DOHH2 (cell line): ENCODE measurements around the gene ZNF79.

Experiments used
- CTCF ChIP-seq: fragments of 200-600 bp; sonication (generic); IDR thresholded peaks from one replicate; pipeline ENCODE4 v1.5.1; 2014; ENCODE audit warnings: antibody characterized with exemption, mild to moderate bottlenecking, low read depth, low read length; ENCODE audit not compliant: poor library complexity, severe bottlenecking
- EZH2phosphoT487 ChIP-seq: fragments of 200-600 bp; sonication (generic); IDR thresholded peaks from 2 replicates; pipeline ENCODE4 v1.6.1; 2017; ENCODE audit warnings: borderline replicate concordance, mild to moderate bottlenecking, antibody characterized with exemption, low read length, moderate library complexity, mixed read lengths

GRCh38 chr9:127428348-127428747 lies 4.2 kb downstream of the ZNF79 start:
- no peak for TF ChIP-seq CTCF
- TF ChIP-seq EZH2phosphoT487, result no peak
